Mucosa of descending colon (tissue), 3 donors: ENCODE data around the gene APBB2. TPM values are rescaled to one million over a fixed set of nuclear protein-coding genes. Genes with fewer than 3 reads are reported as not detected.

Experiments
- ATAC-seq: fragments of 200-7000 bp; cut with Tn5 transposase; one replicate; pipeline ENCODE4 v1.9.1; 2020; ENCODE audit warnings: mild to moderate bottlenecking, moderate library complexity
- DNase-seq, 3 donors: peaks; one replicate each; pipeline ENCODE4 v3.0.0-alpha.2; 2020
- H3K36me3 ChIP-seq: fragments of 200-600 bp; one replicate; pipeline ENCODE4 v1.8.0; 2021; ENCODE audit warnings: low read depth, mild to moderate bottlenecking
- H3K4me1 ChIP-seq: fragments of 200-600 bp; one replicate; pipeline ENCODE4 v1.8.0; 2021; ENCODE audit warnings: low read depth, mild to moderate bottlenecking
- H3K4me3 ChIP-seq: fragments of 200-600 bp; one replicate; pipeline ENCODE4 v1.8.0; 2021; ENCODE audit warnings: mild to moderate bottlenecking
- H3K9me3 ChIP-seq: fragments of 200-600 bp; one replicate; pipeline ENCODE4 v1.8.0; 2021; ENCODE audit warnings: mild to moderate bottlenecking
- intact Hi-C, 2 donors: fragments of 100-400 bp; cut with DNase I in 1 of 2; cut with micrococcal nuclease in 1 of 2; formaldehyde crosslinking; loops; one replicate each; pipeline versions ENCODE4 v1.11.0 to v1.11.1; 2022; cut with DNase I, micrococcal nuclease
- total RNA-seq, 3 donors: library from RNA; stranded (reverse); fragmentation: NEBNext Ultra II Directional in 2 of 3; extraction: Animal tissue kit (Norgen Biotek cat#: 25700) in 2 of 3; gene quantifications; one replicate each; pipeline versions ENCODE4 v1.2.1 to v1.2.4, GENCODE V29; 2021 to 2023
- TF ChIP-seq, protein P1 (sequence below): fragments of 200-600 bp; IDR thresholded peaks from one replicate; pipeline ENCODE4 v1.8.0; 2022; ENCODE audit warnings: antibody characterized with exemption, mild to moderate bottlenecking
- donor health status: DM: no; HTN: no; CAD: no; lungs with moderate emphysema.
- donor health status: DM: no; HTN: no; CAD: no.
- donor health status: DM: no; HTN: yes; CAD: no.

The APBB2 gene
- total RNA-seq, 3 donors from 2014 or later, result 26.3 to 68.3 (median 29.6) TPM

DNA sequence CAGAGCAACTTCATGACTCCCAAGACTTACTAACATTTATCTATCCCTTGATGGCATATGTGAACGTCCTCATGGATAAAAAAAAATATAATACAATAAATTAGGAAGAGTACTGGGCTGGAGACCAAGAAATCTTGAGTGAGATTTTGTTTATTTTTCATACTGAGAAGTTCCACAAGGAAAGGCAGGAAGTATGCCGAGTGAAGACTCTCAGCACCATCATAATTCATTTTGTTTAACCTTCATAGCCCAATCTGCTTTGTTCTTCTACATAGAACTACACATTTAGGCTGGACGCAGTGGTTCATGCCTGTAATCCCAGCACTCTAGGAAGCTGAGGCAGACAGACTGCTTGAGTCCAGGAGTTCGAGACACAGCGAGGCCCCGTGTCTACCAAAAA is 266.3 kb downstream of the APBB2 start:
- intact Hi-C loops, result no loop called here
- Histone ChIP-seq H3K9me3 (no peaks in the 10 kb centered on the region), H3K4me1 (no peaks in the 10 kb centered on the region), H3K36me3 (no peaks in the 10 kb centered on the region), H3K4me3 (no peak overlapping the region)
- TF ChIP-seq, protein P1, sequence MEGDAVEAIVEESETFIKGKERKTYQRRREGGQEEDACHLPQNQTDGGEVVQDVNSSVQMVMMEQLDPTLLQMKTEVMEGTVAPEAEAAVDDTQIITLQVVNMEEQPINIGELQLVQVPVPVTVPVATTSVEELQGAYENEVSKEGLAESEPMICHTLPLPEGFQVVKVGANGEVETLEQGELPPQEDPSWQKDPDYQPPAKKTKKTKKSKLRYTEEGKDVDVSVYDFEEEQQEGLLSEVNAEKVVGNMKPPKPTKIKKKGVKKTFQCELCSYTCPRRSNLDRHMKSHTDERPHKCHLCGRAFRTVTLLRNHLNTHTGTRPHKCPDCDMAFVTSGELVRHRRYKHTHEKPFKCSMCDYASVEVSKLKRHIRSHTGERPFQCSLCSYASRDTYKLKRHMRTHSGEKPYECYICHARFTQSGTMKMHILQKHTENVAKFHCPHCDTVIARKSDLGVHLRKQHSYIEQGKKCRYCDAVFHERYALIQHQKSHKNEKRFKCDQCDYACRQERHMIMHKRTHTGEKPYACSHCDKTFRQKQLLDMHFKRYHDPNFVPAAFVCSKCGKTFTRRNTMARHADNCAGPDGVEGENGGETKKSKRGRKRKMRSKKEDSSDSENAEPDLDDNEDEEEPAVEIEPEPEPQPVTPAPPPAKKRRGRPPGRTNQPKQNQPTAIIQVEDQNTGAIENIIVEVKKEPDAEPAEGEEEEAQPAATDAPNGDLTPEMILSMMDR, result no peak
- no peak for ATAC-seq
- no peak for DNase-seq

DNA sequence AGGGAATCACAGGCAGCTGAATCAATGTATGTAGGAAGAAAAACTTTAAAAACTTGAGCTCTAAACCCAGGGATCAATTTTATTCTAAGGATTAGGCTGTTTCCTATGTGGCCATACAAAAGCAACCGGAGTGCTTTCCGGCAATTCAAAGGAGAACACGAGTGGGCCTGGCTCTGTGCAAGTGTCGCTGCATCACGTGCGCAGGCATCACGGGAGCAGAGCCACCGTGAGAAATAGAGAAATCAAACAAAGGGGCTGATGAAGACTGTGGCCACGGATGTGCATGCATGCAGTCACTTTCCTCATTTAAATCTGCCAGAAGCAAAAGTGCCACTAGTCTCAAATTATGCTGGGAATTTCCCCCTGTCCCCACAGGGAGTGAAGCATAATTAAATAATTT is 267.7 kb downstream of the APBB2 start:
- TF ChIP-seq, protein P1, result no peak
- H3K4me1 ChIP-seq, result no peaks in the 10 kb centered on the region
- no peak overlapping the region for H3K4me3 ChIP-seq
- intact Hi-C loops, result no loop called here
- ATAC-seq, result no peak
- no peaks in the 10 kb centered on the region for H3K36me3 ChIP-seq
- H3K9me3 ChIP-seq, result no peaks in the 10 kb centered on the region
- no peak for DNase-seq

DNA sequence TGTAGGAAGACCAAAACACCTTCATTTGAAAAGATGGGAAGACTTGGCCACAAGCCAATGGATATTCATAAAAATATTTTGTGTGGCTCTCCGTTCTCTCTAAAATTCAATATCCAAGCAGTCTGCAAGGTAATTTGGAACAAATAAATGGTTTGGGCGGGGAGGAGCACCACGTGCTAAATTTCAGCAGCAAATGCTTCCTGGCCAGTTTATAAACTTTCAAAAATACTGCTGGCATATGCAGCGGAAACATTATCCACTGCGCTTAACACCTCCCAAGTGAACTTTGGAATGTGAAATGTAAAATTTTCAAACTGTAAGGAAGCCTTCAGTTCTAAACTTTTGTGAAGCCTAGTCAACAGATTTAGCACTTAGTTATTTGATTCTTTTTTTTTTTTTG is 273.6 kb downstream of the APBB2 start:
- intact Hi-C loops, result no loop called here
- Histone ChIP-seq H3K36me3 (no peaks in the 10 kb centered on the region), H3K4me1 (no peaks in the 10 kb centered on the region), H3K4me3 (no peak overlapping the region), H3K9me3 (no peaks in the 10 kb centered on the region)
- TF ChIP-seq, protein P1, result no peak
- ATAC-seq (no peak), DNase-seq (no peak)

DNA sequence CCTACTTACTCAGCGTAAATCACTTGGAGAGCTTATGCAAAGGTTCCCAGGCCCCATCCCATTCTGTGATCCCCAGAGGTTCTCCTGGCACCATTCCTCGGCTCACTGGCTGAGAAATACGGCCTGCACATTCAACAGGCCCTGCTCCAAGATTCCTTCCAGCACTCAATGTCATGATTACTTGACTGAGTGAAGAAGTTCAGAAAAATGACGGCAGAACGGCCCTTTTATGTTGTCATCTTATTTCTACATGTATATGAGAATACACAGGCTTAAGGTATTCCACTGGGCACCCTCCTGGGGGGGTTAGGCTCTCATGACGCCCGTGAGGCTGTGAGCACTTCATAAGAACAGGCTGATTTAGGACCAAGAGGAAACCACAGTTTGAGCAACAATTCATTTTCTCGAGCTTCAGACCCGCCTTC is 274.0 kb downstream of the APBB2 start:
- DNase-seq (no peak), ATAC-seq (no peak)
- intact Hi-C loops, result no loop called here
- TF ChIP-seq, protein P1, result no peak
- no peaks in the 10 kb centered on the region for H3K9me3 ChIP-seq
- H3K36me3 ChIP-seq, result no peaks in the 10 kb centered on the region
- no peaks in the 10 kb centered on the region for H3K4me1 ChIP-seq
- H3K4me3 ChIP-seq, result no peak overlapping the region

DNA sequence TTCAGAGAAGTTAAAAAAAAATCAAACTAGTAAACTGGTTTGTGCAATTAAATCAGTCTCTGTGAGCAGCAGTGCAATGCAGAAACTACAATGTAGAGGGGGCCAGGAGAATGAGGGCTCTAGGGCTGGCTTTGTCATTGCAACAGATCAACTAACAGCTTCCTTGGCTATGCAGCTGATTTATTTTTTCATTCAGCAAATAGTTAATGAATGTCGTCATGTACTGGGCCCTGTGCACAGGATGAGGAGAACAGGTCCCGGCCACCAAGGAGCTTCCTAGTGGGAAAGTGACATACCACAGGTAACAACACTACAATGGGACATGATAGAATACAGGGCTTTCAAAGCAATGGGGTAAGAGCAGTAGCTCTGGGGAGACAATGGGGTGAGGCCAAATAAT is 274.5 kb downstream of the APBB2 start:
- Histone ChIP-seq H3K36me3 (no peaks in the 10 kb centered on the region), H3K4me3 (no peak overlapping the region), H3K9me3 (no peaks in the 10 kb centered on the region), H3K4me1 (no peaks in the 10 kb centered on the region)
- intact Hi-C loops, result no loop called here
- DNase-seq, result no peak
- ATAC-seq, result no peak
- TF ChIP-seq, protein P1, result no peak

DNA sequence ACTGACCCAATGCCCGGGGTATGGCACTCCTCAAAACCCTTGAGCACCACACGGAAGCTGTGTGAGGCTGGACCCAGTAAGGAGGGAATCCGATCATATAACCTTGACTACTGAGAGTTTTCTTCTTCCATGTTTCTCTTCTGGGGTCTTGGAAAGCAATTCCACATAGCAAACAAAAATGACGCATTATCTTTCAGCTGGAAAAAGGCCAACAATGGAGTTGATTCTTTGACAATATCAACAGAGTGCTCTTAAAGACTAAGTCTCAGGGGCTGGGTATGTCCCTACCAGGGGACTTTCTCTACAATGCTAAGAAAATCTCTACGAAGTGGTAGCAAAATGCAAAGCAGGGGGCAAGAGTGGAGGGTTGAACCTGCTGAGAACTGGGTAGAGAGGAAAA is 276.0 kb downstream of the APBB2 start:
- no peak for DNase-seq
- intact Hi-C loops, result no loop called here
- H3K4me1 ChIP-seq, result no peaks in the 10 kb centered on the region
- ATAC-seq, result no peak
- TF ChIP-seq, protein P1, result no peak
- no peak overlapping the region for H3K4me3 ChIP-seq
- no peaks in the 10 kb centered on the region for H3K9me3 ChIP-seq
- no peaks in the 10 kb centered on the region for H3K36me3 ChIP-seq
